Peyer's patch (tissue), 4 donors: ENCODE measurements around the gene SPDYE17.
"Not testable (repeated sequence)": the region's sequence is repeated elsewhere in the genome, so short reads cannot be mapped to it uniquely, and the experiment has no call there.

ENCODE experiments used
- POLR2A ChIP-seq, 2 donors: fragments of 450-650 bp; IDR thresholded peaks; one replicate each; pipeline ENCODE4 v1.5.1; 2017; ENCODE audit warnings: antibody characterized with exemption in 2 of 2, mild to moderate bottlenecking in 2 of 2, moderate library complexity in 2 of 2
- TF ChIP-seq, protein P1 (sequence below), 6 experiments: fragments of 450-650 bp in 4 of 6; fragments of 200-600 bp in 2 of 6; sonication (generic) in 1 of 6; IDR thresholded peaks; one replicate each; pipeline ENCODE4 v1.5.1; 2017 to 2019; ENCODE audit warnings: antibody characterized with exemption in 6 of 6, mild to moderate bottlenecking in 3 of 6, moderate library complexity in 1 of 6

DNA sequence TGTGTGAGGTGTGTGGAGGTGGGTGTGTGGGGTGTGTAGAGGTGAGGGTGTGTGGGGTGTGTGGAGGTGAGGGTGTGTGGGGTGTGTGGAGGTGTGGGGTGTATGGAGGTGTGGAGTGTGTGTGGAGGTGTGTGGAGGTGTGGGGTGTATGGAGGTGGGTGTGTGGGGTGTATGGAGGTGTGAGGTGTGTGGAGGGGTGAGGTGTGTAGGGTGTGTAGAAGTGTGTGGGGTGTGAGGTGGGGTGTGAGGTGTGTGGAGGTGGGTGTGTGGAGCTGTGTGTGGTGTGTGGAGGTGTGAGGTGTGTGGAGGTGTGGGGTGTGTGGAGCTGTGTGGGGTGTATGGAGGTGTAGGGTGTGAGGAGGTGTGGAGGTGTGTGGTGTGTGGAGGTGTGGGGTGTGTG is 35.2 kb downstream of the SPDYE17 start:
- TF ChIP-seq, protein P1, sequence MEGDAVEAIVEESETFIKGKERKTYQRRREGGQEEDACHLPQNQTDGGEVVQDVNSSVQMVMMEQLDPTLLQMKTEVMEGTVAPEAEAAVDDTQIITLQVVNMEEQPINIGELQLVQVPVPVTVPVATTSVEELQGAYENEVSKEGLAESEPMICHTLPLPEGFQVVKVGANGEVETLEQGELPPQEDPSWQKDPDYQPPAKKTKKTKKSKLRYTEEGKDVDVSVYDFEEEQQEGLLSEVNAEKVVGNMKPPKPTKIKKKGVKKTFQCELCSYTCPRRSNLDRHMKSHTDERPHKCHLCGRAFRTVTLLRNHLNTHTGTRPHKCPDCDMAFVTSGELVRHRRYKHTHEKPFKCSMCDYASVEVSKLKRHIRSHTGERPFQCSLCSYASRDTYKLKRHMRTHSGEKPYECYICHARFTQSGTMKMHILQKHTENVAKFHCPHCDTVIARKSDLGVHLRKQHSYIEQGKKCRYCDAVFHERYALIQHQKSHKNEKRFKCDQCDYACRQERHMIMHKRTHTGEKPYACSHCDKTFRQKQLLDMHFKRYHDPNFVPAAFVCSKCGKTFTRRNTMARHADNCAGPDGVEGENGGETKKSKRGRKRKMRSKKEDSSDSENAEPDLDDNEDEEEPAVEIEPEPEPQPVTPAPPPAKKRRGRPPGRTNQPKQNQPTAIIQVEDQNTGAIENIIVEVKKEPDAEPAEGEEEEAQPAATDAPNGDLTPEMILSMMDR (IDR thresholded peaks at IDR 0.05) = not testable (repeated sequence)
- TF ChIP-seq POLR2A (IDR thresholded peaks at IDR 0.05) = not testable (repeated sequence)
